ENCODE results near the gene TRPM2.
"Not testable (repeated sequence)": the region's sequence is repeated elsewhere in the genome, so short reads cannot be mapped to it uniquely, and the experiment has no call there.

TRPM2 gene

GRCh38 chr21:44415073-44416025 lies 61.9 kb downstream of the TRPM2 start:
- no peak for DNase-seq (ENCODE audit: low spot score)

DNA sequence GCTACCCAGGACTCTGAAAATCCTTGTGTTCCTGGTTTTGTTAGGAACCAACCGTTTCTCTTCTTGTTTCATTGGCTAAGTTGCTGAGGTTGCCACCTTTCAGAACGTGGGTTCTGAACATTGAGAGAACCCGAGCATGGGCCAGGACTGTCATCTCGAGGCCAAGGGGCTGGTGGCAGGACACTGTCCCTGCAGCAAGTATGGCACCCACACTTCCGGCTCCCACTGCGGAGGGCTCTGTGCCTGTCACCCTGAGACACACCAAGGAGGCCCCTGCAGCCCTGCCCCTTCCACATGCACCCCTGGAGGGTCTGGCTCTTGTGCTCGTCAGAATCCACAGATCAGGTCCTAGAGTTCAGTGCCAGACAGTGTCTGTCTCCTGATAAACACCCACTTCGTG lies 62.8 kb downstream of the TRPM2 start:
- no peak for DNase-seq (ENCODE audit: low spot score)

GRCh38 chr21:44417621-44418107 lies 64.2 kb downstream of the TRPM2 start:
- not testable (repeated sequence) for DNase-seq (ENCODE audit: low spot score)

DNA sequence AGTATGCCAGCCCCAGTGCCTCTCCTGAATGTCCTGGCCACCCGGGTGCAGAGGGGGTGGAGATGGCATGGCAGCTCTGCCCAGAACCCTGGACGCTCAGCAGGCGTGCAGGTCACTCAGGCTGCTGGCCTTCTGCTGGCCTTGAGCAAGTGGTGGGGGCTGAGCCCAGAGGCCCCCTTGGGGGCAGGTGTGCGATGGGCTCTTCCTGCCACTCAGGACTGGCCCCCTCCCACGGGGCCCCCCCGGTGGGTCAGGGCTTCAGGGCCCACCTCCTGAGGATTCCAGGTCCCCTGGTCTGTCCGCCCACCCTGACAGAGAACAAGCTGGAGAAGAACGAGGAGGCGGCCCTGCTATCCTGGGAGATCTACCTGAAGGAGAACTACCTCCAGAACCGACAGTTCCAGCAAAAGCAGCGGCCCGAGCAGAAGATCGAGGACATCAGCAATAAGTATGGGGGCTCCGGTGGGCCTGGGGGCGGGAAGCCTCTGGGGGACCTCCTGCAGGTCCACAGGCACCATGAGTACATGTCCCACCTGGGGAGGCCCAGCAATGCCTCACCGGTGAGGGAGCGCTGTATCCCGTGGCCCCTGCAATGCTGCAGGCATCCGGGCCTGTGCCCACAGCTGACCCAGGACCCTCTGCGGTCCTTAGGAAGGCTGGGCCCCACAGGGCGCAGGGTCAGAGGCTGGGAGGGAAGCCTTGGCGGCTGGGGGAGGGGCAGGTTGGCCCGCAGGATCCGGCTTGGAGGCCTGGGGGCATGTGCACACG lies 64.9 kb downstream of the TRPM2 start:
- no peak for DNase-seq (ENCODE audit: low spot score)

- no peak for DNase-seq (ENCODE audit: low spot score)
These were observed 65.4 kb downstream of the TRPM2 start for GRCh38 chr21:44418876-44419230.

DNA sequence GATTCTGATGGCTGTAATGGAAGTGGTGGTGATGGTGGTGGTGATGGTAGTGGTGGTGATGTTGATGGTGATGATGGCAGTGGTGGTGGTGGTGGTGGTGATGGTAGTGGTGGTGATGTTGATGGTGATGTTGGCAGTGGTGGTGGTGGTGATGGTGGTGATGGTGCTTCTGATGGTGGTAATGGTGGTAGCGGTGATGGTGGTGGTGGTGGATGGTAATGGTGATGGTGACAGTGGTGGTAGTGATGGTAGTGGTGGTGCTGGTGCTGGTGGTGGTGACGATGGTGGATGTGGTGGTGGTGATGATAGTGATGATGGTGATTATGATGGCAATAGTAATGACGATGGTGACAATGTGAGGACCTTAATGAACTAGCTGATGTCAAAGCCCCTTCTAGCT lies 66.3 kb downstream of the TRPM2 start:
- no peak for DNase-seq (ENCODE audit: low spot score)

DNA sequence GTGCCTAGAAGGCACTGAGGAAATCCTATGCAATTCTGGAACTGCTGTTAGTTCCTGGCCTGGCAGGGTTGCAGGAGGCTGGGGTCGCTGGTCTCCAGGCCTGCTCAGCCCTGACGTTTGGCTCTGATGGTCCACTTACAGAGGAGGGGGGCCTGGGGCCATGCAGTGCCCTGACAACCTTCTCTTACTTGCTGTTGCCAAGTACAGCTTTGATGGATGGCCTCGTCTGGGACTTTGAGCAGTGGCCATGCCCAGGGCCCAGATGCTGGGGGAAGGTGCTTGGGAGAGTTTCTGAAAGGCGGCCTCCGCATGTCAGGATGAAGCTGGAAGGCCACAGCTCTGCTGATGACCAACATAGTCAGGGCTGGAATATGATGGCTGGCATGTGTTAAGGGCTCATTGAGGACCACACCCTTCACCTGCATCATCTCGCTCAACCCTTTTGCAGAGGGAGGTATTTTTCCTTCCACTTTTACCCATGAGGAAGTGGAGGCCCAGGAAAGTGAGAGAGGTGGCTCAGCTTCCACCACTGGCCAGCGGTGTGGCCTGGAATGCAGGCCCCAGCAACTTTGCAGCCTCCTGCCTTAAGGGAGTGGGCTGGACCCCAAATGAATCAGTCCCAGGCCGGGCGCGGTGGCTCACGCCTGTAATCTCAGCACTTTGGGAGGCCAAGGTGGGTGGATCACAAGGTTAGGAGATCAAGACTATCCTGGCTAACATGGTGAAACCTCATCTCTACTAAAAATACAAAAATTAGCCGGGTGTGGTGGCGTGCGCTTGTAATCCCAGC lies 67.2 kb downstream of the TRPM2 start:
- no peak for DNase-seq (ENCODE audit: low spot score)

- no peak for DNase-seq (ENCODE audit: low spot score)
These were observed 68.8 kb downstream of the TRPM2 start for GRCh38 chr21:44421901-44422840.

GRCh38 chr21:44423312-44423821 lies 69.9 kb downstream of the TRPM2 start:
- DNase-seq (ENCODE audit: low spot score), result no peak

DNA sequence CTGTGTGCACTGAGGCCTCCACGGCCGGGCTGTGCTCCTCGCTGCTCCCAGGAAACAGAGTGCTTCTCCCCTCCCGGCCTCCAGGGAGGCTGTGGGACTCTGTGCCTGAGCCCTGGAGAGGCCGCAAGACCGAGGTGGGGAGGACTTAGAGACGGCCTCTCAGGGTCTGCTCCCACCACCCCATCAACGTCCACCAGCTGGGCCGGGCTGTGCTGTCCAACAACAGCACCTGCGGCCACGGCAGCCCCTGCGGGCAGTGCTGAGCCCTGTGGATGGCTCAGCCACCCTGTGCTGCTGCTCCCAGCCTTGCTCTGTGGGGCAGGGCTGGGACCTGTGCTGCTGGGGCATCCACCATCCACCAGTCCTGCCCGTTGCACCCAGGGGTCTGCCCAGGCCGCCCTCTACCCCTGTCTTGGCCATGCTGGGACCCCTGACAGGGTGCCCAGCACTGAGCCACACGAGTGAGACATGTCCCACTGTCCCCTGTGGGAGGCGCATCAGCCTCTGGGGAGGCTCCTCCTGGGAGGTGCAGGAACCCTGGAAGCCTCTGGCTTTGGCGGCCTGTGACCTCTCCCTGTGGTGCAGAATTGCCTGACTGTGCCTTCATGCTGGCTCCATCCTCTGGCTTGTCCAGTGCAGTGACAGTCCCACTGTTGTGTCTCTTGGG lies 70.7 kb downstream of the TRPM2 start:
- DNase-seq (ENCODE audit: low spot score), result no peak

DNA sequence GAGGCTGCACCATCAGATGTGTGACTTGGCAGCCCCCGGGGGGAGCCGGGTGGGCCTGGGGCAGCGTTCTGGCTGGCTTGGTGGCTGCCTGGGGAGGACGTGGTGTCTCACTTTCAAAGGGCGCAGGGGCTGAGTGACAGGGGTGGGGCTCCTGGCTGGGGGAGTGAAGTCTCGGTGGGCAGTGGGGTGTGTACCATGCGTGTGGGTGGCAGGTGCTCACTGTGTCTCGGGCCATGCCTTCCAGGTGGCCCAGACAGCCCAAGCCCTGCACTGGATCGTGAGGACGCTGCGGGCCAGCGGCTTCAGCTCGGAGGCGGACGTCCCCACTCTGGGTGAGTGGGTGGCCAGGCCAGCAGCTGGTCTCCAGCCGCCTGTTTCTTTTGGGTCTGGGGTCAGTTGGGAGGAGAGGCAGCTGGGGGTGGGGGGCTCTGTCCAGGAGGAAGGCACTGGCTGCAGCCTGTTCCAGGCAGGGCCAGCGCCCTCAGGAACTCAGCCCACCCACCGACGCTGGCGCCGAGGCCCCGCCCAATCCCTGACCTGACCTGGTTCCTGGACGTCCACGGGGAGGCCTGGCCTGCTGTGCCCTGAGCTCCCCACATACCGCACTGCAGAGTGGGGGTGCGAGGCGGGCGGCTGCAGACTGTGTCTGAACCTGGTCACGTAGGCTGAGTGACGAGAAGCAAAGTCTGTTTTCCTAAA lies 71.3 kb downstream of the TRPM2 start:
- no peak for DNase-seq (ENCODE audit: low spot score)

GRCh38 chr21:44425307-44425894 lies 72.0 kb downstream of the TRPM2 start:
- DNase-seq (ENCODE audit: low spot score), result no peak

DNA sequence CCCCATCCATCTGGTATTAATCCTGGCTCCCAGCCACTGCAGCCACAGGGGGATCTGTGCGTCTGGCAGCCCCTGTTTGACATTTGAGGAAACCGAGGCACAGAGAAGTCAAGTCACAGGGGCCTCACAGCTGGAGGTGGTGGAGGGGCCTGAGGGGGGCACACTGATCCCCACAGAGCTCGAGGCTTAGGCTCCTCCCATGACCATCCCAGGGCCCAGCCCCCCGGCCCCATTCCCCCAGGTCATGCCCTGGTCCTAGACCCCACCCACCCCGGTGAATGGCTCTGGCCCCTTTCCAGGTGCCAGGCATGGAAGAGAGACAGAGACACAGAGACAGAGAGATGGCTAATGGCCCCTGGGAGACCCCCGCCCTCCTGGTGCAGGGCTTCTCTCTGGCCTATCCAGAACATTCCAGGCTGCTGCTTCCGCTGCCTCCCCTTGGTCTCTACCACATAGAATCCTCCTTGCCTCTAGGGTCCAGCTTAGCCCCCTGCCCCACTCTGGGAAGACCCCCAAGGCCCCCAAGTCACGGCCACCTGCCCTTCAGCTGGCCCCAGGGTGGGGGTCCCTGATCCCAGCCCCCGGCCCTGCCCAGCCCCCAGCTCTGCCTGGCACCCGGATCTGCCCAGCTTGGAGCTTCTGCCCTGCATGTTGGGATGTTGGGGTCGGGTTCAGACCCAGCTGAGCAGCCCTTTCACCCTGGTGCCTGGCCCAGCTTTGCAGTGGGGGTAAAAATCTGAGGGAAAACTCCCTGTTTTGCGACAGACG lies 72.7 kb downstream of the TRPM2 start:
- DNase-seq (ENCODE audit: low spot score), result no peak

DNA sequence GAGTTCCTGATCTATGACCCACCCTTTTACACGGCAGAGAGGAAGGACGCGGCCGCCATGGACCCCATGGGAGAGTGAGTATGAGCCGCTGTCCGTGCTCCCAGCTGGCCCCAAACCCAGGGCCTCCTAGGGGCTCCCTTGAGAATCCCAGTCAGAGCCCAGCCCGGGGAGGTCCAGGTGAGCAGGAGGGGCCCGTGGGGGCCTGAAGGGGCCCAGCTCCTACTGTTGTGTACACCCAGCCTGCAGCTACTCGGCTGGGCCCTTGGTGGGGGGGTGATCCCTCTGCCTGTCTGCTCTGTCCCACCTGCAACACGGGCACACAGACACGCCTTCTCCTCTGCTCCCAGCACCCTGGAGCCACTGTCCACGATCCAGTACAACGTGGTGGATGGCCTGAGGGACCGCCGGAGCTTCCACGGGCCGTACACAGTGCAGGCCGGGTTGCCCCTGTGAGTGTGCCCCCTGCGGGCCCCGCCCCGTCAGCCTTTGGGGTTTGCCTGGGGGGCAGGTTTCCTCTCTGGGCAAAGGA lies 73.3 kb downstream of the TRPM2 start:
- DNase-seq (ENCODE audit: low spot score), result no peak

GRCh38 chr21:44427241-44428120 lies 74.1 kb downstream of the TRPM2 start:
- no peak for DNase-seq (ENCODE audit: low spot score)

- peak; percentile 7 for DNase-seq (ENCODE audit: low spot score)
These were observed 75.0 kb downstream of the TRPM2 start for GRCh38 chr21:44428281-44428960.

- no peak for DNase-seq (ENCODE audit: low spot score)
These were observed 76.5 kb downstream of the TRPM2 start for GRCh38 chr21:44429894-44430293.
